NB4 (cell line): ENCODE measurements around the gene ZNF394.

Experiments
- DNase-seq: peaks from one replicate; pipeline ENCODE4 v3.0.0; 2010; ENCODE audit warnings: low read depth
- H3K4me3 ChIP-seq: one replicate; pipeline ENCODE4 v1.5.1; 2011; ENCODE audit warnings: mild to moderate bottlenecking, low read depth, low read length, moderate library complexity
- CTCF ChIP-seq: IDR thresholded peaks from one replicate; pipeline ENCODE4 v1.5.1; 2012; ENCODE audit warnings: low read depth, low read length
- MAX ChIP-seq: IDR thresholded peaks from 2 replicates; pipeline ENCODE4 v1.6.1; 2011; ENCODE audit warnings: low read depth, low read length
- MYC ChIP-seq: IDR thresholded peaks from 2 replicates; pipeline ENCODE4 v1.6.1; 2011; ENCODE audit warnings: low read depth, low read length
- POLR2A ChIP-seq: IDR thresholded peaks from 2 replicates; pipeline ENCODE4 v1.6.1; 2011; ENCODE audit warnings: mild to moderate bottlenecking; ENCODE audit not compliant: insufficient read length; ENCODE audit errors: extremely low read depth

ZNF394 gene

GRCh38 chr7:99514050-99514449, 14.0 kb upstream of the ZNF394 start:
- DNase-seq = no peak
- no peak overlapping the region for H3K4me3 ChIP-seq
- TF ChIP-seq MAX (no peak), POLR2A (no peak), CTCF (no peak), MYC (no peak)

GRCh38 chr7:99505324-99505662, 5.2 kb upstream of the ZNF394 start:
- DNase-seq = no peak
- TF ChIP-seq MYC = no peak
- no peak for TF ChIP-seq CTCF
- no peak for TF ChIP-seq MAX
- TF ChIP-seq POLR2A = no peak

GRCh38 chr7:99504603-99505323, 4.7 kb upstream of the ZNF394 start, which contains the start of gene ZKSCAN5:
Gene ZKSCAN5, plus strand, starts transcription at chr7:99504662. Its CDS starts 1,383 bp downstream, at chr7:99506045.
- DNase-seq = peak; percentile 99
- peak within 1 kb of the TSS; percentile 97 for H3K4me3 ChIP-seq
- TF ChIP-seq CTCF = no peak
- peak; percentile 81 for TF ChIP-seq MAX
- TF ChIP-seq MYC = peak; percentile 80
- TF ChIP-seq POLR2A = peak; percentile 89

More at GRCh38 chr7:99505324-99505662, 5.2 kb upstream of the ZNF394 start:
- H3K4me3 ChIP-seq = peak overlapping the region; percentile 97

DNA sequence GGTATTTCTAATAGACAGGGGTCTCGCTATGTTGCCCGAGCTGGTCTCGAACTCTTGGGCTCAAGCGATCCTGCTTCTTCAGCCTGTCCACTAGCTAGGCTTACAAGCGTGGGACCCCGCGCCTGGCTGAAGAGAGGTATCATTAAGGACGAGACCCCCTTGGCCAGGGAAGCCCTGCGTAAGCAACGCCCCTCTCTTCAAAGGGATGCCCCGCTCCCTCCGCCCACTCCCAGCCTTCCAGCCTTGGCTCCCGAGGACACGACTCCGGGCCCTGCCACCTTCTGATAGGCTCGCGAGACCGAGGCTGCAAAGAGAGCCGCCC, 4.2 kb upstream of the ZNF394 start:
- TF ChIP-seq POLR2A = peak; percentile 31
- TF ChIP-seq MYC = no peak
- DNase-seq = no peak

GRCh38 chr7:99501236-99501635, 1.2 kb upstream of the ZNF394 start:
- peak overlapping the region; percentile 98 for H3K4me3 ChIP-seq
- DNase-seq = peak; percentile 53

More for the DNA sequence above, 4.2 kb upstream of the ZNF394 start:
- H3K4me3 ChIP-seq = peak overlapping the region; percentile 97

DNA sequence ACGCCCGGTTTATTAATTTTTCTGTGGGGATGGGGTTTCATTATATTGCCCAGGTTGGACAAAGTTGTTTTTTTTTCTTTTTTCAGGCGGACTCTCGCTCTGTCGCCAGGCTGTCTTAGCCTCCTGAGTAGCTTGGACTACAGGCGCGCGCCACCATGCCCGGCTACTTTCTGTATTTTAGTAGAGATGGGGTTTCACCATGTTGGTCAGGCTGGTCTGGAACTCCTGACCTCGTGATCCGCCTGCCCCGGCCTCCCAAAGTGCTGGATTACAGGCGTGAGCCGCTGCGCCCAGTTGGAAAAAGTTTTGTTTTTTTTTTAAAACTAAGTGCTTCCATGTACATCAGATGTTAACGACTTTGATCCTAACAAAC, 542 bp upstream of the ZNF394 start:
- no peak for DNase-seq
- TF ChIP-seq MAX = no peak
- TF ChIP-seq CTCF = no peak
- no peak for TF ChIP-seq MYC
- no peak for TF ChIP-seq POLR2A
- H3K4me3 ChIP-seq = peak overlapping the region; percentile 98

DNA sequence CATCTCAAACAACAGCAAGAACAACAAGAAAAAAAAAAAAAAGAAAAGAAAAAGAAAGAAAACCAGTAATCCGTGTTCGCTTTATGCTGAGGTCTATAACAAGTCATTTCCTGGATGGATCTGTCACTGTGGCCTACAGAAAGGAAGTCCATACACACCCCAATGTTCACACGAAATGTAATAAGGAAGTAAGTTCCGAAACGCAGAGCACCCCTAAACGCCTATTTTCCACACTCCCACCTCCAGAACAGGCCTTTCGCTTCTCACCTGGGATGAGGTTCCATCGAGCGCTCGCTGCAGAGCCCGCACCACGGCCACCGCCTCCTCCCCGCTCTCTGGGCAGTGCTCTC, 735 bp downstream of the ZNF394 start:
- DNase-seq = peak; percentile 58
- TF ChIP-seq MAX (no peak), POLR2A (no peak), CTCF (no peak), MYC (no peak)

More for the DNA sequence above, 735 bp downstream of the ZNF394 start:
- H3K4me3 ChIP-seq = peak overlapping the region; percentile 98
